H1 (cell line): ENCODE data around the gene FANK1. TPM values are rescaled to one million over a fixed set of nuclear protein-coding genes. Genes with fewer than 3 reads are reported as not detected.

Experiments used
- CTCF ChIA-PET: fragments of 300-600 bp; sonication (Branson Sonifier 250); formaldehyde crosslinking; loops from one replicate; lab custom pipeline; 2021; ENCODE audit not compliant: partially characterized antibody; lab: Charles Lee
- POLR2A ChIA-PET: fragments of 300-600 bp; sonication (Branson Sonifier 250); formaldehyde crosslinking; loops from one replicate; lab custom pipeline; 2021; ENCODE audit warnings: inconsistent platforms; ENCODE audit not compliant: partially characterized antibody; lab: Charles Lee
- DNase-seq, 2 experiments: peaks; one replicate each; pipeline versions ENCODE4 v3.0.0 to v3.0.0-alpha.2; 2010 to 2022; ENCODE audit warnings: low spot score in 2 of 2, low read depth in 1 of 2, mixed read lengths in 1 of 2
- FAIRE-seq: peaks from 2 replicates; lab custom pipeline; 2011; peaks lifted over from hg19 to GRCh38; lab: Jason Lieb, UNC
- H2AFZ ChIP-seq: 2 replicates; pipeline ENCODE4 v1.8.1; 2012; ENCODE audit warnings: low read length, inconsistent platforms
- H2AK5ac ChIP-seq: 2 replicates; pipeline ENCODE4 v1.6.1; 2013; ENCODE audit warnings: low read depth, low read length
- H2BK120ac ChIP-seq: replicated peaks from 2 replicates; pipeline ENCODE3; 2013; ENCODE audit warnings: low read depth, low read length, inconsistent platforms
- H2BK12ac ChIP-seq: 2 replicates; pipeline ENCODE4 v1.6.1; 2013; ENCODE audit warnings: low read depth, low read length
- H2BK15ac ChIP-seq: 2 replicates; pipeline ENCODE4 v1.6.1; 2013; ENCODE audit warnings: low read length
- H2BK20ac ChIP-seq: 2 replicates; pipeline ENCODE4 v1.6.1; 2013; ENCODE audit warnings: low read length
- H2BK5ac ChIP-seq: 2 replicates; pipeline ENCODE4 v1.6.1; 2013; ENCODE audit warnings: low read depth, low read length
- H3K14ac ChIP-seq: 2 replicates; pipeline ENCODE4 v1.6.1; 2013; ENCODE audit warnings: inconsistent platforms; ENCODE audit not compliant: insufficient read length
- H3K18ac ChIP-seq: 2 replicates; pipeline ENCODE4 v1.6.1; 2013; ENCODE audit warnings: low read length; ENCODE audit errors: extremely low read depth
- H3K23ac ChIP-seq: 2 replicates; pipeline ENCODE4 v1.6.1; 2013; ENCODE audit warnings: inconsistent platforms; ENCODE audit not compliant: insufficient read length
- H3K23me2 ChIP-seq: 2 replicates; pipeline ENCODE4 v1.6.1; 2013; ENCODE audit warnings: low read depth, low read length
- H3K27ac ChIP-seq: 2 replicates; pipeline ENCODE4 v1.6.1; 2011; ENCODE audit warnings: low read depth, low read length, inconsistent platforms
- H3K27me3 ChIP-seq, 4 experiments: replicated peaks in 1 of 4; 1 replicate in 1 of 4; 2 replicates in 3 of 4; pipeline versions ENCODE4 v1.6.1 to v1.8.1; 2011 to 2013; ENCODE audit warnings: low read length in 3 of 4, mild to moderate bottlenecking in 3 of 4, inconsistent platforms in 2 of 4, mixed read lengths in 2 of 4, moderate library complexity in 1 of 4; ENCODE audit not compliant: control insufficient read depth in 3 of 4, insufficient read depth in 3 of 4; ENCODE audit errors: extremely low read depth in 1 of 4
- H3K36me3 ChIP-seq, 4 experiments: 2 replicates each; pipeline versions ENCODE4 v1.6.1 to v1.8.1; 2011 to 2013; ENCODE audit warnings: mild to moderate bottlenecking in 4 of 4, low read length in 3 of 4, moderate library complexity in 2 of 4, control low read depth in 1 of 4, inconsistent platforms in 1 of 4; ENCODE audit not compliant: insufficient read depth in 4 of 4, control insufficient read depth in 2 of 4
- H3K4ac ChIP-seq: replicated peaks from 2 replicates; pipeline ENCODE3; 2013; ENCODE audit warnings: low read length, low read depth, mixed read lengths, inconsistent platforms; ENCODE audit not compliant: insufficient read length
- H3K4me1 ChIP-seq, 4 experiments: replicated peaks in 1 of 4; 1 replicate in 1 of 4; 2 replicates in 3 of 4; pipeline versions ENCODE4 v1.6.1 to v1.8.1; 2011 to 2013; ENCODE audit warnings: low read length in 3 of 4, inconsistent platforms in 2 of 4, mixed read lengths in 1 of 4; ENCODE audit not compliant: insufficient read depth in 4 of 4, control insufficient read depth in 3 of 4
- H3K4me2 ChIP-seq, 2 experiments: 2 replicates each; pipeline versions ENCODE4 v1.6.1 to v1.8.1; 2011 to 2013; ENCODE audit warnings: low read depth in 2 of 2, low read length in 2 of 2, control low read depth in 1 of 2, inconsistent platforms in 1 of 2, mild to moderate bottlenecking in 1 of 2; ENCODE audit not compliant: insufficient read depth in 1 of 2
- H3K4me3 ChIP-seq, 4 experiments: fragments of 200-600, 300-600 bp in 1 of 4; sonication (generic), shearing (Covaris generic), sonication (Bioruptor Twin) in 1 of 4; 2 replicates each; pipeline versions ENCODE4 v1.5.1 to v1.8.1; 2011 to 2016; ENCODE audit warnings: low read length in 4 of 4, low read depth in 3 of 4, control low read depth in 2 of 4, inconsistent platforms in 2 of 4, mild to moderate bottlenecking in 2 of 4, mixed read lengths in 1 of 4, moderate library complexity in 1 of 4; ENCODE audit not compliant: insufficient read depth in 2 of 4; ENCODE audit errors: extremely low read depth in 1 of 4
- H3K56ac ChIP-seq: replicated peaks from 2 replicates; pipeline ENCODE3; 2013; ENCODE audit warnings: low read depth, mild to moderate bottlenecking, mixed read lengths, low read length, inconsistent platforms; ENCODE audit not compliant: insufficient read length
- H3K79me1 ChIP-seq: 2 replicates; pipeline ENCODE4 v1.6.1; 2013; ENCODE audit warnings: low read depth, low read length, control low read depth
- H3K79me2 ChIP-seq, 2 experiments: 2 replicates each; pipeline versions ENCODE4 v1.6.1 to v1.8.1; 2012 to 2013; ENCODE audit warnings: low read length in 2 of 2, mild to moderate bottlenecking in 2 of 2, inconsistent platforms in 1 of 2; ENCODE audit not compliant: insufficient read depth in 2 of 2, control insufficient read depth in 1 of 2
- H3K9ac ChIP-seq, 4 experiments: replicated peaks in 1 of 4; 1 replicate in 1 of 4; 2 replicates in 3 of 4; pipeline versions ENCODE4 v1.6.1 to v1.8.1; 2011 to 2013; ENCODE audit warnings: low read depth in 3 of 4, low read length in 3 of 4, control low read depth in 2 of 4, mild to moderate bottlenecking in 2 of 4, moderate library complexity in 2 of 4, inconsistent platforms in 1 of 4; ENCODE audit errors: extremely low read depth in 1 of 4
- H3K9me3 ChIP-seq, 2 experiments: 2 replicates each; pipeline versions ENCODE4 v1.6.1 to v1.8.1; 2012 to 2013; ENCODE audit warnings: mild to moderate bottlenecking in 2 of 2, moderate library complexity in 2 of 2, control low read depth in 1 of 2, inconsistent platforms in 1 of 2, low read depth in 1 of 2, low read length in 1 of 2, mixed read lengths in 1 of 2; ENCODE audit not compliant: insufficient read depth in 2 of 2
- H4K20me1 ChIP-seq, 2 experiments: replicated peaks in 1 of 2; 2 replicates each; pipeline versions ENCODE3 to v1.8.1; 2011 to 2013; ENCODE audit warnings: inconsistent platforms in 2 of 2, low read length in 2 of 2, mild to moderate bottlenecking in 1 of 2; ENCODE audit not compliant: insufficient read depth in 2 of 2, control insufficient read depth in 1 of 2
- H4K5ac ChIP-seq: 2 replicates; pipeline ENCODE4 v1.6.1; 2013; ENCODE audit warnings: low read length, low read depth, mixed read lengths, inconsistent platforms; ENCODE audit not compliant: insufficient read length
- H4K8ac ChIP-seq: 2 replicates; pipeline ENCODE4 v1.8.0; 2013; ENCODE audit warnings: mild to moderate bottlenecking, moderate library complexity, low read length, inconsistent platforms; ENCODE audit not compliant: insufficient read depth; ENCODE audit errors: extremely low read depth
- H4K91ac ChIP-seq: replicated peaks from 2 replicates; pipeline ENCODE3; 2013; ENCODE audit warnings: low read length, mixed read lengths, inconsistent platforms; ENCODE audit not compliant: insufficient read length
- WGBS, 2 experiments: shearing (Covaris generic) in 1 of 2; methylation state at CpG; one replicate each; pipeline versions ENCODE4 v1.1.6 to v1.1.7; 2013 to 2015; ENCODE audit warnings: low lambda C conversion rate in 2 of 2, mixed read lengths in 2 of 2, inconsistent platforms in 1 of 2, low coverage in 1 of 2, missing lambda C conversion rate in 1 of 2; ENCODE audit not compliant: insufficient replicate concordance in 2 of 2, insufficient coverage in 1 of 2, insufficient read length in 1 of 2; ENCODE audit errors: extremely low coverage in 1 of 2, missing lambda C conversion rate in 1 of 2; 5-methylcytosine and 5-hydroxymethylcytosine counted together
- polyA plus RNA-seq, 7 experiments: library from polyadenylated mRNA; depleted of rRNA in 3 of 7; stranded (reverse) in 5 of 7; unstranded in 2 of 7; fragments of >200 nt in 5 of 7; fragments of 200-250 nt in 2 of 7; gene quantifications; 1 replicate in 5 of 7; 2 replicates in 1 of 7; 4 replicates in 1 of 7; pipeline versions ENCODE4 v1.2.1 to v1.2.3, GENCODE V29; 2011 to 2013; ENCODE audit warnings: missing spikeins in 2 of 7, mixed read lengths in 2 of 7
- total RNA-seq: library from RNA; stranded (reverse); fragmentation: NEBNext Ultra II Directional; extraction: Animal tissue kit (Norgen Biotek cat#: 25700); gene quantifications from 2 replicates; pipeline ENCODE4 v1.2.1, GENCODE V29; 2021

The FANK1 gene
- total and polyA plus RNA-seq, 2 of the 8 experiments (the other 6 are each of a cell fraction or from before 2014, with no cell fraction given): 1.2 TPM; not detected in 1

DNA sequence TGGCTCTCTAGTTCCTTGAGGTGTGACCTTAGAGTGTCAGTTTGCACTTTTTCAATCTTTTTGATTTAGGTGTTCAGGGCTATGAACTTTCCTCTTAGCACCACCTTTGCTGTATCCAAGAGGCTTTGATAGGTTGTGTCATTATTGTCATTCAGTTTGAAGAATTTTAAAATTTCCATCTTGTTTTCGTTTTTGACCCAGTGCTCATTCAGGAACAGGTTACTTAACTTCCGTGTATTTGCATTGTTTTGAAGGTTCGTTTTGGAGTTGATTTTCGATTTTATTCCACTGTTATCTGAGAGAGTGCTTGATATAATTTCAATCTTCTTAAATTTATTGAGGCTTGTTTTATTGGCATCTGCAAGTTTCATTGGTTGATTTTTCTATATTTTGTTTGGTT lies 37.3 kb downstream of the FANK1 start:
- POLR2A ChIA-PET: no interaction called here
- H3K36me3 ChIP-seq: no peaks in the 10 kb centered on the region
- no peak overlapping the region for H3K23ac ChIP-seq
- no peak overlapping the region for H4K5ac ChIP-seq
- no peak overlapping the region for H4K8ac ChIP-seq
- H3K4me3 ChIP-seq: no peak overlapping the region
- FAIRE-seq (no peak), DNase-seq (no peak)
- no peak overlapping the region for H2BK12ac ChIP-seq
- no peak overlapping the region for H3K56ac ChIP-seq
- no peaks in the 10 kb centered on the region for H4K20me1 ChIP-seq
- no peak overlapping the region for H3K4me2 ChIP-seq
- H2BK20ac ChIP-seq: no peak overlapping the region
- no peak overlapping the region for H3K4ac ChIP-seq
- H2BK15ac ChIP-seq: no peak overlapping the region
- H4K91ac ChIP-seq: no peak overlapping the region
- H3K9ac ChIP-seq: no peak overlapping the region
- H3K79me1 ChIP-seq: no peaks in the 10 kb centered on the region
- no peak overlapping the region for H2BK120ac ChIP-seq
- CTCF ChIA-PET: interaction anchor here (0.6 to 2.9 kb wide), 17 partner anchors 11 to 570 kb away, joined by 3 to 20 read pairs (median 6); no protein-coding TSS in a partner anchor
- peaks cover 0 to 3% (median 2%) of the 10 kb centered on the region in 4 experiments; a peak in 4 of 7 replicates for H3K4me1 ChIP-seq
- H2BK5ac ChIP-seq: no peak overlapping the region
- 73% methylated on average over 4 of the region's 4 CpGs; no CpG with 5 or more reads in 1 of the 2 experiments for WGBS, 2 experiments
- H3K79me2 ChIP-seq: no peaks in the 10 kb centered on the region
- H3K23me2 ChIP-seq: no peaks in the 10 kb centered on the region
- H3K27me3 ChIP-seq: no peaks in the 10 kb centered on the region
- no peak overlapping the region for H2AFZ ChIP-seq
- no peaks in the 10 kb centered on the region for H3K9me3 ChIP-seq
- no peak overlapping the region for H3K18ac ChIP-seq
- no peak overlapping the region for H3K14ac ChIP-seq
- H2AK5ac ChIP-seq: no peak overlapping the region
- no peak overlapping the region for H3K27ac ChIP-seq
